GM23248 (cell line): ENCODE measurements around the gene TXNIP.

Source experiments
- EZH2 ChIP-seq: fragments of 200-600 bp; sonication (generic); IDR thresholded peaks from 2 replicates; pipeline ENCODE4 v1.6.1; 2018; ENCODE audit warnings: antibody characterized with exemption, mild to moderate bottlenecking; ENCODE audit not compliant: insufficient read depth, poor library complexity, severe bottlenecking
- EZH2phosphoT487 ChIP-seq: fragments of 200-600 bp; sonication (generic); IDR thresholded peaks from 2 replicates; pipeline ENCODE4 v1.6.1; 2018; ENCODE audit warnings: antibody characterized with exemption, moderate library complexity, mild to moderate bottlenecking, low read depth; ENCODE audit not compliant: insufficient read depth

GRCh38 chr1:145946477-145946986 is 49.8 kb downstream of the TXNIP start:
- TF ChIP-seq EZH2, result no peak
- no peak for TF ChIP-seq EZH2phosphoT487
